NOMO-1 treated with dmso at 0.1 percent for 144 hours (cell line): Measurements from ENCODE around the gene NUDCD3.

ENCODE experiments used
- DNase-seq: peaks from one replicate; lab custom pipeline; 2025; ENCODE audit not compliant: unreplicated experiment; lab: John Stamatoyannopoulos, UW

The NUDCD3 gene

DNA sequence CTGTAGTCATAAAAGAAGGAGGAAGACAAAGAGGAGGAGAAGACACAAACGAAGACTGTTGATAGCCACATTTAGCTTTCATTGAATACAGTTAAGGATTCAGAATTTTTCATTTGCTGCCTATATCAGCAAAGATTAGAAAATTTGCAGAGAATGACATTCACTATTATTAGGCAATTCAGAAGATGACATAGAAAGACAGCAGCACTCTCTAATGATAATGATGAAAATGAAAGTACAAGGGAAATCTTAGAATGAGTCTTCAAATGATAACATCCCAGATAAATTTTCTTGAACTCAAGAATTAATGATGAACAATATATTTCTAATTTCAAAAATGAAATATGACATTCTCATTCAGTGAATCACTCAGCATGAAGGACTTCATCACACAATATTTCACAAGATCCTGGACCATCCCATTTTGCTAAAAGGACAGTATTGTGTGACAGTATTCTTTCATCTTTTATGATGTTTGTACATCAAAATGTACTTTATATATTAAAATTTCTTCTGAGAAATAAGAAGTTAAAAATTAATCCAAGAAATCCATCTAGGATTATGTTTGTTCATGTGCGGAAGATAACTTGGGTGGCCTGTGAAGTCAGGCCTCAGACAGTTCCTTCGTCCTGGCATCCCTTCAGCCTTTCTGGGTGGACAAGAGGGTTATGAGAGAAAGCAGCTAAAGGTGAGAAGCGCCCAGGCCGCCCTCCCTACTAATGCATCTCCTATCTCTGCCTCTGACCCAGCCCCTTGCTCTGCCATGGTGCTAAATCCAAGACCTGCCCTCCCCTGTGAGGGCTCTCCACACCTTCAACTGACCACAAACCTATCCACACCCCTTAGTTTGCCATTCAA, 117.7 kb downstream of the NUDCD3 start:
- no peak for DNase-seq

GRCh38 chr7:44368885-44369284, 121.6 kb downstream of the NUDCD3 start:
- DNase-seq, result no peak

DNA sequence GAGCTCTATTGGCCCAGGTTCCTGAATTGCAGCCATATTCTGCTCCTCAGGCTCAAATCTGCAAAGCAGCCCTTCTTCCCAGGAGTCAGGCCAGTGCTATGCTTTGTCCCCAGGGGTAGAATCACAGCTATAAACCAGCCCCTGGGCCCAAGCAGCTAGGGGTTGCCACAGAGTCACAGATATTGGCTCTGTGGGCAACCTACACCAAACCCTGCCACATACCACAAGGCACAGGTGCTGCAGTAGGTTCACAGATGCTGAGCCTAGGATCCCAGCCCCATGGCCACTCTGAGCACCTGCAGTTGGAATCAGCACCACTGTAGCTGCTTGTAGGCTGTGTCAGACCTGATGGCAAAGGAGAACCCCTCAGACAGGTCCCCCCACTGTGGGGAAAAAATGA, 122.0 kb downstream of the NUDCD3 start:
- no peak for DNase-seq

DNA sequence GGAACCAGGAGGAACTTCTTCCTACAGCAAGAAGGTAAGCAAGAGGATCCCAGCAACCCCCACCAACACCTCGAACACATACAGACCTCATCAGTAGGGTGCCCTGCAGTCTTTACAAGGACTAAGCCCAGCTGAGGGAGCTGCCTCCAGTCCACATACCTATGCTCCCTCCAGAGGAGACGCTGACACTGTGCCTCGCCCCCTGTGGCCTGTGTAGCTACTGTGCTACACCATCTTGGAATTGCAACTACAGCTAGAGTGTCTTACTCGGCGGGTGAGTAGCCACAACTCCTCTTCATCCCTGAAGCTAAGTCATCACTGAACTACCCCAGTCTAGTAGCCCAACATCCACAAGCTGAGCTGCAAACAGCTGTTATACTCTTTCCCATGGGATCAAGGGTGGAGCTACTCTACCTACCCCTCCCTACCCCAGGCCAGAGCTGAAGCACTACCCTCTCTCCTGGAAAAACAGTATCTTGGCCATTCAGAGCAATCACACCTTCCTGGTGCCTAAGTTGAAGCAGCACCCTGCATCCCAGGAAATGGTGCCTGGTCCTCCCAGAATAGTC, 122.9 kb downstream of the NUDCD3 start:
- DNase-seq, result no peak

DNA sequence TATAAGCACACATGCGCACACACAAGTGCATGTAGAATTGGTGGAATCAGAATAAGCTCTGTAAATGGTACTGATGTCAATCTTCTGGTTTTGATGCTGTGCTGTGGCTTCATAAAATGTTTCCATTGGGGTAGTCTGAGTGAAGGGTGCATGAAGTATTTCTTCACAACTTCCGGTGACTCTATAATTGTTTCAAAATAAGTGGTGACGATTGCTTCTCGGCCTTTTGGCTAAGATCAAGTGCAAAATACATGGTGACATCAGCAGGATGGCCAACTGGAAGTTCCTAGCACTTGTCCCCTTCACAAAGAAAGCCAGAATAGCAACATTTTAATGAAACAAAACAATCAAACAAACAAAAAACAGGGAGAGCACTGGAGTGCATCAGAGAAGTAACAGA, 123.5 kb downstream of the NUDCD3 start:
- no peak for DNase-seq

GRCh38 chr7:44353668-44354067, 136.8 kb downstream of the NUDCD3 start:
- no peak for DNase-seq

- DNase-seq, result no peak
Measured at GRCh38 chr7:44348851-44349781, 141.3 kb downstream of the NUDCD3 start.

GRCh38 chr7:44348300-44348699, 142.2 kb downstream of the NUDCD3 start:
- DNase-seq, result no peak

DNA sequence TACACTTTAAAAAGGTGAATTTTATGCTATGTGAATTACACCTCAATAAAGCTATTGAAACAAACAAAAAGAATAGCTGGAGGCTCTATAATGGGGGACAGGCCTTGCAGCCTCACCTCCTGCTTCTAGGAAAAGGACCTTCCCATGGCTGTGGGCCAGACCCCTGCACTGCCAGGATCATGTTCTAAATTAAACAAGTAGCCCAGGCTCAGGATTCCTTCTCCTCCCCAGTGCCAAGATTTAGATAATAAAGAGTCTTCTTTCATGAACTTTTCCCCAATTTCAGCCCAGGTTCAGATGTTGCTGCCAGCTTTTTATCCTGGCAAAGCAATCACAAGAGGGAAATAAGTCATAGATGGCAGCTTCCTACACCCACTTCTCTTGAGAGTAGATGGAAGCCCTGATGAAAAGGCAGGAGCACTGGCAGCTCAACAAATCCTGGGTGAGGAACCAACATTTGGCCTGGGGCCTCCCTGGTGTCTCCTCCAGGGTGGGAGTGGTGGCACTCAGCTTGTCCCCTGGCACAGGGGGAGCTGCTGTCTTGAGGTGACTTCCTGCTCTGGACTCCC, 142.8 kb downstream of the NUDCD3 start:
- no peak for DNase-seq

DNA sequence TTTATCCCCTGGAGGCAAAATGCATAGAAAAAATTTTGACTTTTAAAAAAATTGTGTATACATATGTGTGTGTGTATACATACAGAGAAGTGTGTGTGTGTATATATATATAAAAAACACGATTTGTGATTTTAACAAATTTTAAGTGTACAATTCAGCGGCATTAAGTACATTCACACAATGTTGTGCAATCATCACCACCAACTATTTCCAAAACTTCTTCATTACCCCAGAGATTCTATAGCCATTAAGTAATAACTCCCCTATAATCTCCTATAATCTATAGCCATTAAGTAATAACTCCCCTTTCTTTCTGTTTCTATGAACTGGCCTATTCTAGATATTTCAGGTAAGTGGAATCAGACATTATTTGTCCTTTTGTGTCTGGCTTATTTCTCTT, 144.4 kb downstream of the NUDCD3 start:
- DNase-seq, result no peak

DNA sequence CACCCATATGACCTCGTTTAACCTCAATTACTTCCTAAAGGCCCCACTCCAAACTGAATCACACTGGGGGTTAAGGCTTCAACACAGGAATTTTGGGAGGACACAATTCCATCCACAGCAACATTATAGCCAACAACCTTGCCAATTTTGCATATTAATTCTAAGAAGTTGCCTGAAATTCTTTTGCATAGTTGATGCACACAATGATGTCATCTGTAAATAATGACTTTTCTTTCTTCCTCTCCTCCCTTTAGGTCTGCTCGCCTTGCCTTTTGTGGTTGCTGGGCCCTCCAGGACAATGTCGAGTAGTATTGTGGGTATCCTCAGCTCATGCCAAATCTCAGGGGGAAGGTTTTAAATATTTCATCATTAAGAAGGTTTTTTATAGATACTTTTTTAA, 149.1 kb downstream of the NUDCD3 start:
- no peak for DNase-seq

- DNase-seq, result no peak
Measured at GRCh38 chr7:44338600-44338999, 151.9 kb downstream of the NUDCD3 start.

DNA sequence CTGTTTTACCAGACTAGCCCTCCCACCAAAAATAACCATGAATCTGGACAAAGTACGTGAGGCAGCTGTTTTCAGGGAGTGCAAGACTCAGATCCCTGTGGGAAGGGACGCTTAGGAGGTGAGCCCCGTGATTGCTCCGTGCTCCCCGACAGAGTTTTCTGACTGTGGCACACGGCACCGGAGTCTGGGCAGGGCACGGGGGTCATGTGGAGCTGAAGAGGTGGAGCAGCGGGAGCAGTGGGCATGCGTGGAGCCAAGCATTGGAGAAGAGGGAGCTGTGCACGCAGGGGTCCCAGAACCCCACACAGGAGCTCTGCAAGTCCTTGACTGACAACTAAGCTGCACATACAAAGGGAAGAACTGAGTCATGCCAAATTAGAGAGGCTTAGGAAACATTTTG, 154.0 kb downstream of the NUDCD3 start:
- DNase-seq, result no peak

- DNase-seq, result no peak
Measured at GRCh38 chr7:44335184-44335583, 155.3 kb downstream of the NUDCD3 start.

- DNase-seq, result no peak
Measured at GRCh38 chr7:44334734-44335097, 155.7 kb downstream of the NUDCD3 start.

DNA sequence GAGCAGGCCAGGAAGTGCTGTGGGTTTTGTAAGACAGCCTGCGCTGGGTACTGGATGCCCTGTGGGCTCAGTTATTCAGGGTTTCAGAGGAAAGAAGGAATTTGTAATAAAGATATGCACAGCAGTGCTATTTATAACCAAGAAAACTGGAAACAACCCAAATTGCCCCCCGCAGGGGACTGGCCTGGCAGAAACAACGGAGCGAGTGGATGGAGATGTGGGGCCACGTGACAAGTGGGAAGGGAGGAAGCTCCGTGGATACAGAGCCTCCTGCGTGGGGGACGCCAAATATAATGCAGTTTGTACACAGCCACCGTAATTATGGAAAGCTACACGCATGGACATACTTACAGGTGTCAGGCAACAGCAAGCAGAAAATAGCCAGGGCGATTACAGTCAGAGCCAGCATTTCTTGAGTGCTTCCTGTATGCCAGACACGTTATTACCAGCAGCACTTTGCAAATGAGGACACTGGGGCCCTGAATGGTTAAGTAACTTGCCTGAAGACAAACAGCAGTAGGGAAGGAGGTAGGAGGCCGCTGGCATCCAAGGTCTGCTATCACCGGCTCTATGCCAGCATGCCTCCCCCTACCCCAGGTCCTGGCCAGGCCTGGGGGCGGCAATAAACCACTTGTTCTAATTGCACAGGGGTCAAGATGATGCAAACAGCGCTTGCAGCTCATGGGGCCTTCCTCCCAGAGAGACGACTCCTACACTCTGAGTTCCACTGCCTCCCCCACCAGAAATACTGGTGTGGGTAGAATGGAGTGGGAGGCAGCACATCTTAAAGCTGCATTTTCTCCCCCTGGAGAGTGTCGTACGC, 156.3 kb downstream of the NUDCD3 start:
- DNase-seq, result no peak

DNA sequence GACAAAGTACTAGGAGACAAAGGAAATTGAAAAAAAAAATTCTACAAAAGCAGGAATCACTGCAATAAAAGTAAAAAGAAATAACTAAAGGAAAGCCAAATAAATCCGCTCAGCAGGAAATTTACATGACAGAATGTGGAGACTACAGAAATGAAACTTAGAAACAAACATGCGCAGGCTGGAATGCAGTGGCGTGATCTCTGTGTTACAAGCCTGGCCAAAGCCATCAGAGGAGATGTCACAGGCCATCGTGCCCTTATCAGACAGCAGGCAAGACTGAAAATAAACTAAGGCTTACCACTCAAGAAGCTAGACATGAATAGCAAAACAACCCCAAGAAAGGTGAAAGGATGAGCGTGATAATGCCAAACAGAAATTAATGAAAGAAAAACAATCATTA, 158.8 kb downstream of the NUDCD3 start:
- no peak for DNase-seq

DNA sequence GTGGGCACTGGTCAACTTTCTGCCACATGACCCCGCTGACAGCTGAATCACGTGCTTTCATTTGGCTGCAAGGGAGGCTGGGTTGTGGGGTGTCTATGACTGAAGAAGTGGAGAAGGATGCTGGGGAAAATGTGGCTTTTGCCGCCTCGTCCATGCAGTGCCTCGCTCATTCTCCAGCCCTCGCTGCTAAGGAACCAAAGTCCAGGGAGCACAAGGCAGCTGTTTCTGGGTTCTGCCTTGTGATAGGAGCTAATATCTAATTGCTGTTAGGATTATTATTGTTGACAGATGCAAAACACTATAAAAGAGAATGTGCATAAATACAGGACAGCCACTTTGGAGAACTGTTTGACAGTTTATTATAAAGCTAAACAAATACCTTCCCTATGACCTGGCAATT, 160.1 kb downstream of the NUDCD3 start:
- DNase-seq, result no peak

DNA sequence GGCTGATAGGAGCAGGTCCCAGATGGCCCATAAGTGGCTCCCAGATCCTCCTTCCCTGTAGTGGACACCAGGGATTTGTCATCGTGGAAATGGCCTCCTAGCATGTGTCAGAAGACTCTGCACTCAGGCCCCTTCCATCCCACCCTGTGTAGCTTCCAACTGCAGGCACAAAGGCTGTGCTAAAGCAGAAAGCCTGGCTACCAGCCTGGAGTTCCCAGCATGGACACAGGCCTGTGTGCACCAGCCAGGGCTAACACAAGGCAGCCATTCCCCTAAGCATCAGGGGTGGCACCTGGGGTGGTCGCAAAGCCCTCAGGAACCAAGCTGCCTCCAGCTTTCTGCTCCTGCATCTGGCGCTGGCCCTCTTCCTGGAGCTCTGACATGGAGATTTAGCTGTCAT, 160.6 kb downstream of the NUDCD3 start:
- DNase-seq, result no peak
